Liver (tissue), 9 donors: ENCODE results near the gene TMEM200B. TPM values are rescaled to one million over a fixed set of nuclear protein-coding genes. Genes with fewer than 3 reads are reported as not detected.
"Not testable (repeated sequence)": the region's sequence is repeated elsewhere in the genome, so short reads cannot be mapped to it uniquely, and the experiment has no call there.

ENCODE experiments used
- DNase-seq: peaks from one replicate; pipeline ENCODE4 v3.0.0-alpha.2; 2017; ENCODE audit warnings: low spot score
- H3K27ac ChIP-seq, 2 donors: one replicate each; pipeline ENCODE4 v1.7.0; 2013; ENCODE audit warnings: inconsistent platforms in 2 of 2, low read length in 2 of 2, control low read depth in 1 of 2, low read depth in 1 of 2, mild to moderate bottlenecking in 1 of 2
- H3K27me3 ChIP-seq, 4 donors: one replicate each; pipeline versions ENCODE4 v1.6.1 to v1.7.0; 2013; ENCODE audit warnings: low read length in 3 of 4, inconsistent platforms in 1 of 4, mild to moderate bottlenecking in 1 of 4, moderate library complexity in 1 of 4; ENCODE audit not compliant: control insufficient read depth in 4 of 4, insufficient read depth in 4 of 4
- H3K36me3 ChIP-seq, 4 donors: one replicate each; pipeline versions ENCODE4 v1.6.1 to v1.7.0; 2013; ENCODE audit warnings: low read length in 3 of 4, mild to moderate bottlenecking in 3 of 4, low read depth in 1 of 4, moderate library complexity in 1 of 4; ENCODE audit not compliant: control insufficient read depth in 4 of 4, insufficient read depth in 3 of 4
- H3K4me1 ChIP-seq, 4 donors: one replicate each; pipeline versions ENCODE4 v1.6.1 to v1.7.0; 2013; ENCODE audit warnings: low read length in 3 of 4, mild to moderate bottlenecking in 3 of 4, moderate library complexity in 1 of 4; ENCODE audit not compliant: control insufficient read depth in 4 of 4, insufficient read depth in 4 of 4
- H3K4me3 ChIP-seq, 3 donors: one replicate each; pipeline versions ENCODE4 v1.6.1 to v1.7.0; 2013; ENCODE audit warnings: low read length in 3 of 3, control low read depth in 1 of 3, low read depth in 1 of 3, mild to moderate bottlenecking in 1 of 3
- H3K9ac ChIP-seq, 2 donors: one replicate each; pipeline ENCODE4 v1.7.0; 2013; ENCODE audit warnings: low read length in 2 of 2, mild to moderate bottlenecking in 2 of 2, moderate library complexity in 2 of 2, control low read depth in 1 of 2, low read depth in 1 of 2
- H3K9me3 ChIP-seq, 4 donors: one replicate each; pipeline versions ENCODE4 v1.6.1 to v1.7.0; 2013; ENCODE audit warnings: low read length in 3 of 4; ENCODE audit not compliant: control insufficient read depth in 4 of 4
- EGR1 ChIP-seq, 2 donors: IDR thresholded peaks; 2 replicates each; pipeline ENCODE4 v1.6.1; 2016 to 2018; ENCODE audit warnings: antibody characterized with exemption in 2 of 2, low read depth in 2 of 2
- FOXA1 ChIP-seq: IDR thresholded peaks from 2 replicates; pipeline ENCODE4 v1.6.1; 2016; ENCODE audit warnings: antibody characterized with exemption
- FOXA2 ChIP-seq: IDR thresholded peaks from 2 replicates; pipeline ENCODE4 v1.6.1; 2016; ENCODE audit warnings: antibody characterized with exemption
- GABPA ChIP-seq, 2 donors: IDR thresholded peaks in 1 of 2; conservative IDR thresholded peaks in 1 of 2; 2 replicates each; pipeline ENCODE4 v1.6.1; 2016; ENCODE audit warnings: antibody characterized with exemption in 2 of 2, mild to moderate bottlenecking in 1 of 2, moderate library complexity in 1 of 2
- HNF4A ChIP-seq, 2 donors: conservative IDR thresholded peaks; 2 replicates each; pipeline ENCODE4 v1.6.1; 2016; ENCODE audit warnings: antibody characterized with exemption in 2 of 2, mild to moderate bottlenecking in 2 of 2
- HNF4G ChIP-seq: IDR thresholded peaks from 2 replicates; pipeline ENCODE4 v1.6.1; 2016; ENCODE audit warnings: antibody characterized with exemption
- JUND ChIP-seq, 2 donors: IDR thresholded peaks; 2 replicates each; pipeline ENCODE4 v1.6.1; 2016; ENCODE audit warnings: antibody characterized with exemption in 2 of 2
- NR2F2 ChIP-seq: IDR thresholded peaks from 2 replicates; pipeline ENCODE4 v1.6.1; 2016; ENCODE audit warnings: antibody characterized with exemption
- RAD21 ChIP-seq, 2 donors: IDR thresholded peaks; 2 replicates each; pipeline ENCODE4 v1.6.1; 2016; ENCODE audit warnings: antibody characterized with exemption in 2 of 2, mild to moderate bottlenecking in 2 of 2
- RXRA ChIP-seq, 2 donors: IDR thresholded peaks; 2 replicates each; pipeline ENCODE4 v1.6.1; 2017 to 2018; ENCODE audit warnings: antibody characterized with exemption in 2 of 2, mild to moderate bottlenecking in 1 of 2
- SP1 ChIP-seq: IDR thresholded peaks from 2 replicates; pipeline ENCODE4 v1.6.1; 2018; ENCODE audit warnings: antibody characterized with exemption, mild to moderate bottlenecking
- TAF1 ChIP-seq: conservative IDR thresholded peaks from 2 replicates; pipeline ENCODE4 v1.6.1; 2016; ENCODE audit warnings: antibody characterized with exemption, mild to moderate bottlenecking
- YY1 ChIP-seq: IDR thresholded peaks from 2 replicates; pipeline ENCODE4 v1.6.1; 2016; ENCODE audit warnings: antibody characterized with exemption, mild to moderate bottlenecking
- WGBS: extraction: QIAGEN DNeasy Blood & Tissue Kit; methylation state at CpG from one replicate; pipeline ENCODE4 v1.1.7; 2013; 5-methylcytosine and 5-hydroxymethylcytosine counted together
- polyA plus RNA-seq, 2 donors: library from polyadenylated mRNA; stranded (reverse) in 1 of 2; unstranded in 1 of 2; fragments of 200-250 nt in 1 of 2; fragments of >200 nt in 1 of 2; fragmentation: Nextera tagmentation in 1 of 2; extraction: Ambion mirVana in 1 of 2; gene quantifications; one replicate each; pipeline versions ENCODE4 v1.2.1 to v1.2.3, GENCODE V29; 2013 to 2015
- total RNA-seq, 2 donors: library from RNA; depleted of rRNA; stranded (reverse); fragments of >200 nt; gene quantifications; one replicate each; pipeline ENCODE4 v1.2.3, GENCODE V29; 2014
- TF ChIP-seq, protein P1 (sequence below): IDR thresholded peaks from 2 replicates; pipeline ENCODE4 v1.6.1; 2016; ENCODE audit warnings: antibody characterized with exemption
- TF ChIP-seq, protein P2 (sequence below): IDR thresholded peaks from 2 replicates; pipeline ENCODE4 v1.6.1; 2016; ENCODE audit warnings: antibody characterized with exemption
- TF ChIP-seq, protein P3 (sequence below): fragments of 150-350 bp; IDR thresholded peaks from 2 replicates; pipeline ENCODE4 v1.5.1; 2017; ENCODE audit warnings: improper control_type of control experiment, low read depth, low read length; ENCODE audit not compliant: missing input control
- TF ChIP-seq, protein P4 (sequence below): IDR thresholded peaks from 2 replicates; pipeline ENCODE4 v1.6.1; 2016; ENCODE audit warnings: antibody characterized with exemption, mild to moderate bottlenecking
- donor health status: healthy.
- donor health status: healthy.
- donor health status: healthy.
- donor health status: healthy.
- donor health status: healthy.

The TMEM200B gene
- total and polyA plus RNA-seq, 4 donors = 0.84 to 4.5 (median 1.5) TPM

DNA sequence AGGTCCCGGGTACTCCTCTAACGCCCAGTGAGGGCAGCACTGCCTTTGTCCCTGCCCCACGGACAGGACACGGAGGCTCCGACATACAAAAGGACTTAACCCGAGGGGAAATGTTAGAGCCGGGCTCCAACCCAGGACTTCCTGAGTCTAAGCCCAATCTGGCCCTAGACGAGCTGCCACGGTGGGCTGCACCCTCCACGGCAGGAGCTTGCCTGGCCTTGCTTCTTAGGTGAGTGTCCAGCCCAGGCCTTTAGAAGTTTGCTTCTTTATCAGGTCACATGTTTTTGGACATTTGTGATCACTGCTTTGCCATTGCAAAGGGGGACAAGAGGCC, 11.0 kb upstream of the TMEM200B start:
- H3K27me3 ChIP-seq = no peaks in the 10 kb centered on the region
- no peaks in the 10 kb centered on the region for H3K36me3 ChIP-seq
- 77% methylated on average over 10 of the region's 10 CpGs for WGBS
- H3K4me3 ChIP-seq = no peak overlapping the region
- DNase-seq = no peak
- peaks cover 0 to 10% (median 5%) of the 10 kb centered on the region in 4 donors for H3K4me1 ChIP-seq
- TF ChIP-seq YY1 (no peak), FOXA2 (no peak), NR2F2 (no peak), FOXA1 (no peak), TAF1 (no peak), RXRA (IDR thresholded peaks at IDR 0.05) (no peak), JUND (IDR thresholded peaks at IDR 0.05) (no peak), GABPA (IDR thresholded peaks at IDR 0.05 in 1 of 2, conservative IDR thresholded peaks at IDR 0.05 in 1 of 2) (no peak), EGR1 (IDR thresholded peaks at IDR 0.05; ENCODE audit: low read depth in 2 of 2) (no peak), HNF4A (conservative IDR thresholded peaks at IDR 0.05) (no peak), RAD21 (IDR thresholded peaks at IDR 0.05) (no peak), SP1 (no peak), HNF4G (no peak)
- TF ChIP-seq, protein P1, sequence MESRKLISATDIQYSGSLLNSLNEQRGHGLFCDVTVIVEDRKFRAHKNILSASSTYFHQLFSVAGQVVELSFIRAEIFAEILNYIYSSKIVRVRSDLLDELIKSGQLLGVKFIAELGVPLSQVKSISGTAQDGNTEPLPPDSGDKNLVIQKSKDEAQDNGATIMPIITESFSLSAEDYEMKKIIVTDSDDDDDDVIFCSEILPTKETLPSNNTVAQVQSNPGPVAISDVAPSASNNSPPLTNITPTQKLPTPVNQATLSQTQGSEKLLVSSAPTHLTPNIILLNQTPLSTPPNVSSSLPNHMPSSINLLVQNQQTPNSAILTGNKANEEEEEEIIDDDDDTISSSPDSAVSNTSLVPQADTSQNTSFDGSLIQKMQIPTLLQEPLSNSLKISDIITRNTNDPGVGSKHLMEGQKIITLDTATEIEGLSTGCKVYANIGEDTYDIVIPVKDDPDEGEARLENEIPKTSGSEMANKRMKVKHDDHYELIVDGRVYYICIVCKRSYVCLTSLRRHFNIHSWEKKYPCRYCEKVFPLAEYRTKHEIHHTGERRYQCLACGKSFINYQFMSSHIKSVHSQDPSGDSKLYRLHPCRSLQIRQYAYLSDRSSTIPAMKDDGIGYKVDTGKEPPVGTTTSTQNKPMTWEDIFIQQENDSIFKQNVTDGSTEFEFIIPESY = no peak
- TF ChIP-seq, protein P2, sequence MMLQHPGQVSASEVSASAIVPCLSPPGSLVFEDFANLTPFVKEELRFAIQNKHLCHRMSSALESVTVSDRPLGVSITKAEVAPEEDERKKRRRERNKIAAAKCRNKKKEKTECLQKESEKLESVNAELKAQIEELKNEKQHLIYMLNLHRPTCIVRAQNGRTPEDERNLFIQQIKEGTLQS = no peak
- TF ChIP-seq, protein P3, sequence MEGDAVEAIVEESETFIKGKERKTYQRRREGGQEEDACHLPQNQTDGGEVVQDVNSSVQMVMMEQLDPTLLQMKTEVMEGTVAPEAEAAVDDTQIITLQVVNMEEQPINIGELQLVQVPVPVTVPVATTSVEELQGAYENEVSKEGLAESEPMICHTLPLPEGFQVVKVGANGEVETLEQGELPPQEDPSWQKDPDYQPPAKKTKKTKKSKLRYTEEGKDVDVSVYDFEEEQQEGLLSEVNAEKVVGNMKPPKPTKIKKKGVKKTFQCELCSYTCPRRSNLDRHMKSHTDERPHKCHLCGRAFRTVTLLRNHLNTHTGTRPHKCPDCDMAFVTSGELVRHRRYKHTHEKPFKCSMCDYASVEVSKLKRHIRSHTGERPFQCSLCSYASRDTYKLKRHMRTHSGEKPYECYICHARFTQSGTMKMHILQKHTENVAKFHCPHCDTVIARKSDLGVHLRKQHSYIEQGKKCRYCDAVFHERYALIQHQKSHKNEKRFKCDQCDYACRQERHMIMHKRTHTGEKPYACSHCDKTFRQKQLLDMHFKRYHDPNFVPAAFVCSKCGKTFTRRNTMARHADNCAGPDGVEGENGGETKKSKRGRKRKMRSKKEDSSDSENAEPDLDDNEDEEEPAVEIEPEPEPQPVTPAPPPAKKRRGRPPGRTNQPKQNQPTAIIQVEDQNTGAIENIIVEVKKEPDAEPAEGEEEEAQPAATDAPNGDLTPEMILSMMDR = no peak
- no peak overlapping the region for H3K27ac ChIP-seq
- H3K9ac ChIP-seq = no peak overlapping the region
- no peaks in the 10 kb centered on the region for H3K9me3 ChIP-seq

DNA sequence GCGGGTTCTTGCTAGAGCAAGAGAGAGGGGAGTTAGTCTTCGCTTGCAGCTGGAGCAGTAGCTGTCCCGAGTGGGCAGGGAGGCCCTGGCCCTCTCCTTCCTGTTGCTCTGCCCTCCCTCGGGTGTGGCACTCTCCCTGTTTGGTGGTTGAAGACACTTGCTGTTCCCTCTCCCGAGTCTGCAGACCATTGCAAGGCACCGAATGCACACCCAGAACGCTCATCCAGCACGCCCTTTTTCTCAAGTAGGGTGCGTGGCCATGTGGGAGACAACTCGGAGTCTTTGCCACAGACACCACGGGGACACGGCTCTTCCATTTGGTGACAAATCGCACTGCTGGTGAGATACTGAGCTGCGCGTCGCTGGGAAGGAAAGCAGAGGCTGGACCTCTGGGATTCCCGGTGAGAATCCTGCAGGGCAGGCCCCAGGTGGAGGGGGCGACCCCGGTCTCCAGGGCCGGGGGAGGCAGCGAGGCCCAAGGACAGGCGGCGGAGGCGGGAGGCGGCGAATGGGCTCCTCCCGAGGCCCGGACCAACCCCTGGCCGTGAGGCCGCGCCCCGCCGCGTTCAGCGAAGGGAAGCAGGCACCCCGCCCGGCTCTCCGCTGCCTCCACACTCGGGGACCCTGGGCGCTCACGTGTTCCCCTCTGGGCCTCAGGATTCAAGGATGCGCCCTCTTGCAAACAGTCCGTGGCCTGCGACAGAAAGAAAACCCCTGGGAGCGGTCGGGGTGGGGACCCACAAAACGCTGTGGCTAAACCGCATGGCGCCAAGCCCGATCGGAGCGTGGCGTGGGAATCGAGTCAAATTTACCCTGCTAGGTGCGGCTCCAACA, 10.4 kb upstream of the TMEM200B start:
- Histone ChIP-seq H3K4me3 (no peak overlapping the region), H3K4me1 (peaks cover 0 to 10% (median 5%) of the 10 kb centered on the region in 4 donors), H3K27me3 (no peaks in the 10 kb centered on the region), H3K36me3 (no peaks in the 10 kb centered on the region), H3K9me3 (no peaks in the 10 kb centered on the region), H3K27ac (no peak overlapping the region), H3K9ac (no peak overlapping the region)
- DNase-seq = no peak
- 76% methylated on average over 55 of the region's 55 CpGs for WGBS
- TF ChIP-seq RAD21 (IDR thresholded peaks at IDR 0.05) (no peak), FOXA1 (no peak), TAF1 (no peak), YY1 (no peak)
- TF ChIP-seq, protein P2 = no peak
- TF ChIP-seq, protein P4, sequence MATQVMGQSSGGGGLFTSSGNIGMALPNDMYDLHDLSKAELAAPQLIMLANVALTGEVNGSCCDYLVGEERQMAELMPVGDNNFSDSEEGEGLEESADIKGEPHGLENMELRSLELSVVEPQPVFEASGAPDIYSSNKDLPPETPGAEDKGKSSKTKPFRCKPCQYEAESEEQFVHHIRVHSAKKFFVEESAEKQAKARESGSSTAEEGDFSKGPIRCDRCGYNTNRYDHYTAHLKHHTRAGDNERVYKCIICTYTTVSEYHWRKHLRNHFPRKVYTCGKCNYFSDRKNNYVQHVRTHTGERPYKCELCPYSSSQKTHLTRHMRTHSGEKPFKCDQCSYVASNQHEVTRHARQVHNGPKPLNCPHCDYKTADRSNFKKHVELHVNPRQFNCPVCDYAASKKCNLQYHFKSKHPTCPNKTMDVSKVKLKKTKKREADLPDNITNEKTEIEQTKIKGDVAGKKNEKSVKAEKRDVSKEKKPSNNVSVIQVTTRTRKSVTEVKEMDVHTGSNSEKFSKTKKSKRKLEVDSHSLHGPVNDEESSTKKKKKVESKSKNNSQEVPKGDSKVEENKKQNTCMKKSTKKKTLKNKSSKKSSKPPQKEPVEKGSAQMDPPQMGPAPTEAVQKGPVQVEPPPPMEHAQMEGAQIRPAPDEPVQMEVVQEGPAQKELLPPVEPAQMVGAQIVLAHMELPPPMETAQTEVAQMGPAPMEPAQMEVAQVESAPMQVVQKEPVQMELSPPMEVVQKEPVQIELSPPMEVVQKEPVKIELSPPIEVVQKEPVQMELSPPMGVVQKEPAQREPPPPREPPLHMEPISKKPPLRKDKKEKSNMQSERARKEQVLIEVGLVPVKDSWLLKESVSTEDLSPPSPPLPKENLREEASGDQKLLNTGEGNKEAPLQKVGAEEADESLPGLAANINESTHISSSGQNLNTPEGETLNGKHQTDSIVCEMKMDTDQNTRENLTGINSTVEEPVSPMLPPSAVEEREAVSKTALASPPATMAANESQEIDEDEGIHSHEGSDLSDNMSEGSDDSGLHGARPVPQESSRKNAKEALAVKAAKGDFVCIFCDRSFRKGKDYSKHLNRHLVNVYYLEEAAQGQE = no peak

DNA sequence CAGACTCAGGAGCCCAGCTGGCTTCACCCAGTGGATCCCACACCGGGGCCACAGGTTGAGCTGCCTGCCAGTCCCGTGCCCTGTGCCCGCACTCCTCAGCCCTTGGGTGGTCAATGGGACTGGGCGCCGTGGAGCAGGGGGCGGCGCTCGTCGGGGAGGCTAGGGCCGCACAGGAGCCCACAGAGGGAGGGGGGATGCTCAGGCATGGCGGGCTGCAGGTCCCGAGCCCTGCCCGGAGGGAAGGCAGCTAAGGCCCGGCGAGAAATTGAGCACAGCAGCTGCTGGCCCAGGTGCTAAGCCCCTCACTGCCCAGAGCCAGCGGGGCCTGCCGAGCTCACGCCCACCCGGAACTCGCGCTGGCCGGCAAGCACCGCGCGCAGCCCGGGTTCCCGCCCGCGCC, 7.4 kb upstream of the TMEM200B start:
- not testable (repeated sequence) for DNase-seq, H3K9ac ChIP-seq, H3K4me3 ChIP-seq, H3K36me3 ChIP-seq, H3K27me3 ChIP-seq, H3K9me3 ChIP-seq, H3K27ac ChIP-seq, H3K4me1 ChIP-seq
- WGBS = 97% methylated on average over 29 of the region's 29 CpGs
